NCI-H1417 (cell line): ENCODE measurements around the gene LYL1.

Source experiments
- DNase-seq, 3 experiments: peaks; one replicate each; lab custom pipeline; 2025; lab: John Stamatoyannopoulos, UW

LYL1 gene

GRCh38 chr19:13104848-13105711, 2.4 kb upstream of the LYL1 start:
- DNase-seq, result no peak

DNA sequence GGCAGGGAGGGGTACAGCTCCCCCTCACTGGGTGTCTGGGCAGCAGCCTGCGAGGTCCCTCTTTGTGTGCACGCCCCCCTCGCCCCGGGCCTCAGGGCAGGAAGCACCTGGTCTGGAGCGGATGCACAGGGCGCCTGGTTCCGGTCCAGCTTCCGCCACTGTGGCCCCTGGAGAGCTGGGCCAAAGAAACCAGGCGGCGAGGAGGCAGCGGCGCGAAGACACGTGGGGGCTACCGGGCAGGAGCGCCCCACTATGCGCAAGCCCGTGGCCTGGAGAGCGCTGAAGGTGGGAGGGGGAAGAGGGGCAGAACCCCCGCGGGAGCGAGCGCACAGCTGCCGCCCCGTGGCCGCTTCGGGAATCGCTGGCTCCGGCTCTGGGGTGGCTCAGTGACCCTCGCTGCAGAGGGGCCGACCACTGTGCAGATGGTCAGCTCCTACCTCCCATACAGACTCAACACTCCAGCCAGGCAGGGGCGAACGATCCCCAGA, 1.7 kb upstream of the LYL1 start:
- no peak for DNase-seq

DNA sequence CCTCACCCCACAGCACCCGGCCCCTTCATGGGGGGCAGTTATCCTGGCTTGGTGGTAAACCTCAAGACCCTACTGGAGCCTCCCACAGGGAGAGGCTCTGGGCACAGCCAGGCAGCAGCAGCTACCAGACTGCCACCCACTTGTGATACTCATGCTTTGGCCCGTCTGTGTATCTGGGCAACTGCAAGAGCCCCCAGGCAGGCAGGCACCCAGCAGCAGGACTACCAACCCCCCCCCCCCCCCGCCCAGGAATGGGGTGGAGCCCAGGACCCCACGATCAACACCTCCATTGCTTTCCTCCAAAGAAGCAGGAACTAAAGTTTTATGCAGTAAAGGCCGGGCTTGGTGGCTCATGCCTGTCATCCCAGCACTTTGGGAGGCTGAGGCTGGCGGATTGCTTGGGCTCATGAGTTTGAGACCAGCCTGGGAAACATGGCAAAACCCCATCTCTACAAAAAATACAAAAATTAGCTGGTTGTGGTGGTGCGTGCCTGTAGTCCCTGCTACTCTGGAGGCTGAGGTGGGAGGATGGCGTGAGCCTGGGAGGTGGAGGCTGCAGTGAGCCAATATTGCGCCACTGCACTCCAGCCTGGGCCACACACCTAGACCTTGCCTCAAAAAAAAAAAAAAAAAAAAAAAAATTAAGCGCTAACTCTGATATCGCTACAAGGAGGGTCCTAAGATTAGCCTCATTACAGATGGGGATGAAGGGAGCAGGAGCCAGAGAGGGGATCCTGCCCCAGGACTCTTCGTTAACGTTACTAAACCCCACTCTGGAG, 1.1 kb upstream of the LYL1 start:
- no peak for DNase-seq

- no peak for DNase-seq
Measured at GRCh38 chr19:13102416-13102665, 317 bp downstream of the LYL1 start.

- DNase-seq, result no peak
Measured at GRCh38 chr19:13101590-13102415, 855 bp downstream of the LYL1 start.

GRCh38 chr19:13100841-13101589, 1.6 kb downstream of the LYL1 start:
- DNase-seq, result no peak

DNA sequence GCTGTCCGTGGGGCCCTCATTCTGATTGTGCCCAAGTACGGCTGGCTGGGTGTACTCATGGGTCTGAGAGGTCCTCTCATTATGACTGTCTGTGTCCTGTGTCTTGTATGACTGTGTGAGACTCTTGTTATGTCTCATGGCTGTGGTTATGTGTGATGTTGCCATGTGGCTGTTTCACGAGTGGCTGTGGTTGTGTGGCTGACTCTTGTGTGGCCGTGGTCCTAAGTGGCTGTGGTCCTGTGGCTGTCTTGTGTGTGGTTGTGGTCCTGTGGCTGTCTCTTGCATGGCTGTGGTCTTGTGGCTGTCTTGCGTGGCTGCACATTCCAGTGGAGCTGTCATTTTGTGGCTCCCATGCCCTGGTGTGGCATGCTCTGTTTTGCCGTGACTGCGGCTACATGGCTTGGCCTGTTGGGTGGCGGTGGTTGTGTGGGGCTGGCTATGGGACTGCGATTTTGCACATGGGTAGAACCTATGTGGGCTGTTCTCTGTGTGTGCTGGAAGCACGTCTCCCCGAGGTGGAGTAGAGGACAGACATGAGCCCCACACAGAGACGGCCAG, 2.5 kb downstream of the LYL1 start:
- no peak for DNase-seq

DNA sequence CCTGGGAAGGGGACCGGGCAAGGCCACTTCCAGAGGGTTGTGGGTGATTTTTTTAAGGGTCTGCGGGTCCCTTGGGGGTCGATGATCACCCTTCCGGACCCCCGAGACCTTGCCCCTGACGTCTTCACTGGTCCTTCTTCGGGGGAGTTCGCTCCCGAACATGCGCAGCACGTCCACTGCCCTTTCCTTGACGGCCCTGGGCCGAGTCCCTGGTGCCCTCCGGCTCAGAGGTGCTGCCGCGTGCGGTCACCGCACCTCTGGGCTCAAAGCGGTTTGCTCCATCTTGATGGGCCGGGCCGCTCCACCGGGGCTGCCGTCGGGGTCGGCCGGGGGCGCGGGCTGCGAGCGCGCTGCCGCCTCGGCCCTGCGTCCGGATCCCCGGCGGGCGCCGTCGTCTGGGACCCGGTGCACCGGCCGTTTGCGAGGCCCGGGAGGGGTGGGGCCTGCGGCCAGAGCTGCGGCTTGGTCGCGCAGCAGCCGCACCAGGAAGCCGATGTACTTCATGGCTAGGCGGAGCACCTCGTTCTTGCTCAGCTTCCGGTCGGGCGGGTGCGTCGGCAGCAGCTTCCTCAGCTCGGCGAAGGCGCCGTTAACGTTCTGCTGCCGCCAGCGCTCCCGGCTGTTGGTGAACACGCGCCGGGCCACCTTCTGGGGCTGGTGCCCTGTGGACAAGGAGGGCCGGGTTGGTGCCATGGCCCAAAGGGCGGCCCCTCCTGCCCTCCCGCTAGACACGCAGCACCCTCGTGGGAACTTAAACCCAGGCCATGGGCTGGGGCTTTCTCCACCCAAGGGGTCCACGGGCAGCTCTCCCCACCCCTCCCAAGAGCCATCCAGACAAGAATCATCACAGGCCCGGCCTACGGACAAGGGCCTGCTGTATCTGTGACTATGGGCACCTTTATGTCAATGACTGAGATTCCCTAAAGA, 3.3 kb downstream of the LYL1 start:
- no peak for DNase-seq

DNA sequence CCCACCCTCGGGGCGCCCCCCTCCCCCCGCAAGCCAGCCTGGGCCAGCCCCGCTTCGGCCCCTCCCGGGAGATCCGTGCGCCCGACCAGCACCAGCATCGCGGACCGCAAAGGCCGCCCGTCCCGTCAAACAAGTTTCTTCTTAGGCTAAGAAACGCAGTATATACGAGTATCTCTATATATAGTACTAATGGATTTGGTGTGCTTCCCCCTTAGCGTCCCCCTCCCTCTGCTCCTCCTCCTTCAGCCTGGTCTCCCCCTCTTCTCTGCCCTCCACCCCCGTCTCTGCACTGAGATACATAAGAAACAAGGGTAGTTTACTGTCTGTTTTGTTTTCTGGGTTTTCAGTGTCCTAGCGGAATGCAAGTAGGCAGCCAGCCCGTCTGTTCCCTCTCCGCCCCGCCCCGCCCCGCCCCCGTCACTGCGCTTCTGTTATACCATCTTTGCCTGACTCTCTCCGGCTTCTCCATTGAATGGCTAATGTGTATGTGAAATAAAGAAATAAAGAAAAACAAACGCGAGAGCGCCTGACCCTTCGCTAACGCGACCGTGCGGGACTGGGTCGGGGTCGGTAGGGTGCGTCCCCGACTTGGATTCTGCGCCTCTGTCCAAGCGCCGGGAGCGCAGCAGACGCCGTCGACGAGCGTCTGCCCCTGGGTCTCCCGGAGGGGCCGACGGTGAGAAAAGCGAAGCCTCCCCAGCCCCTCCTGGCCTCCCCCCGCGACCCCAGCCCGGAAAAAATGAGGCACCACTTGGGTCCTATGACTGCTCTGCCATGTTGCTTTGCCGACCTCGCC, 4.2 kb downstream of the LYL1 start:
- DNase-seq, result no peak

DNA sequence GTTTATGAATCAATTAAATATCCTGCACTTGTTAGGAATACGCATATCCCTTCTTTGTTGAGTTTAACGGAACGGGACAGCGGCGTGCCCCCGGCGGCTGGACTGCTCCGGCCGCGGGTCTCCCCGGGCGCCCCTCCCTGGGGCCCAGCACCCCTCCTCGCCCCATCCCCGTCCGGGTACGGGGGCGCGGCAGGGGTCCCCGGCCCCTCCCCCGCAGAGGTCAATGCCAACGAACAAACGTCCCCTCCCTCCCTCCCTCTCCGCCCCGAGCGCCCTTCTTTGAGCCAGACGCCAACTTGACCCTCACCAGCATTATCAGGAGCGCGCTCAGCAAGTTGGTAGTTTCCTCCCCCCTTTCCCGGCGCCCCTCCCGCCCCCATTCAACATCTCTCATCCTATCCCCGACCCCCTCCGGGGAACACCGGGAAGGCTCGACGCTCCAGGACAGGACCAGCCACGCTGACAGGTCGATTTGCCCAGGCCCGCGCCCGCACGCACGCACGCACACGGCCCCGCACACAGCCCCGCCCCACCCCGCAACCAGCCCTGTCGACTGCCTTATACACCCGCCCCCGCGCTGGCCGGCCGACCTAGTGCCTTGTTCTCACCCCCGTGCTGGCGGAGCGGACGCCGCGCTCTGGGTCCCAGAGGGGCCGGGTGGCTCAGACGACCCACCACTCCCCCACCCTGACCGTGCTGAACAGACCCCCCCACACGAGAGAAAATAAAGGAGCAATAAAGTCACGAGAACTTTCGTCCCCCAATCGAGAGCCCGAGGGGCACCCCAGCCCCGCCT, 5.0 kb downstream of the LYL1 start:
- DNase-seq, result no peak

DNA sequence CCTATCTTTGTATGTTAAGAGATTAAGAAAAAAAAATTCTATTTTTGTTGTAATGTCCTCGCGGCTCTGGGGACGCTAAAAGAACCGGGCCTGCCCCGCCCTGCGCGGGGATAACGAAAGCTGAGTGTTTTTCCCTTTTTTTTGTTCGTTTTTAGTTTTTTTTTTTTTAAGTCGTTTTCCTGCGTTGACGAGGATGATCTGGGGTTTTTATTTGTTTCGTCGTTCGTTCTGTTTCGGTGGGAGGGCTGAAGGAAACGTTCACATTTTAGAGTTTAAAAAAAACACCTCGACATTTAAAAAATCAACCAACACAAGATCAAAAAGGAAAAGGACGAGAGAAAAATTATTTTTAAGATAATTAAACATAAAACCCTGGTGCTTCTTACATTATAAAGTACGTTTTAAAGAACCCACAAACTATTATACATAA, 5.6 kb downstream of the LYL1 start:
- DNase-seq, result no peak

DNA sequence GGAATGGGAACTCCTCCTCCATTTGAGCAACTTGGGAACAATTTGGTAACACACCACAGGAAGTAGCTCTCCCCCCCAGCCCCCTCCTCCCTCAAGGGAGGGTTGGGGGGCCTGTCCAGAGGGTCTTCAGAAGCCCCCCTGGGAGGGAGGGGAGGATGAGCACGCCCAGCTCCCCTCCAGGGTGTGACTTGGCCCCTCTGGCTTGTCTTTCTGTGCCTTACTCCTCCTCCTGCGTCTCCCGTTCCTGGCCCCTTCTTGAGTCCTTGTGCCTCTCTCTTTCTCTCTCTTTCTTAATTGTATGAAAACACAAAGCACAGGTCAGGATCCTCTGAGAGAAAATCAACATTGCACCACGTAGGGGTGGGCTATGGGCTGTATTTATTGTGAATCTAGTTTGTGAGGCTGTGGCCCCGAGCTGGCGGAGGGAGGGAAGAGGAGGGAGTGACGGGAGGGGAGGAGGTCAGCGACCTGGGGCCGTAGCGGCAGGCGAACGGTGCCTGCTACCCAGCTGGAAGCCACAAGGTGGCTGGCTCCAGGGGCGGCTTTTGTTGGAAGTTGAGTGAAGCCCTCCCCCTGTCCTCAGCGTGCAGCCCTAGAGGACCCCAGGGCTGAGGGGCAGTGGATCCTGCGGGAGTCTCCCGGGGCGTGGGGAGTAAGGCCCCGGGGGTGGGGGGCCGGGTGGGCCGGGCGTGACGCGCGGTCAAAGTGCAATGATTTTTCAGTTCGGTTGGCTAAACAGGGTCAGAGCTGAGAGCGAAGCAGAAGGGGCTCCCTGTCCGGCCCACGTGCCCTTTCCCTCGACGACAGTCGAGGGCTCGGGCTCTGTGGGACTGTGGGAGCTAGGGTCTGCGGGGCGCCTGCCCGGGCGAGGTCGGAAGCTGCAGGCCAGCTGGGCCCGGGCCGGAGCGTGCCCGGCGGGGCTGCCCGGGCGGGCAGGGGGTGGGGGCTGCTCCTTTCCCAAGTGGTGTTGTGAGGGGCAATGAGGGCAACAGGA, 6.4 kb downstream of the LYL1 start:
- DNase-seq, result peak in 1 of 3 experiments; percentile 31

DNA sequence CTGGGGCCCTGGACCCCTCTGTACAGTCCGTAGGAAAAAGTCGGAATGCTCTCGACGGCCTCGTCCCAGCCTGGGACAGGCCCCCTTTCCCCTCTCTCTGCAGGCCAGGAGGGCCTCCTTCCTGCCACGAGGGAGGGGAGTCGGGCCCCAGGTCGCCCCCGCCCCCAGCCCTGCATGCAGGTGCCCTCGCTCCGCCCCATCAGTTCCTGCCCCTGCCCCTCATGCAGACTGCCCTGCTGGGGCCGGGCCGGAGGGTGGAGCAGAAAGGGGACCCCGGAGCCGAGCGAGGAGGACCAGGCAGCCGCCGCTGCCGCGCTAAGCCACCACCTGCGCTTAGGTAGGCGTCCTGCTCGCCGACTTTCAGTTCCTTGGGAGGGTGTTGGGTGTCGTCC, 7.3 kb downstream of the LYL1 start:
- DNase-seq, result no peak

GRCh38 chr19:13094771-13095392, 7.8 kb downstream of the LYL1 start:
- DNase-seq, result no peak

GRCh38 chr19:13094106-13094504, 8.6 kb downstream of the LYL1 start:
- no peak for DNase-seq

DNA sequence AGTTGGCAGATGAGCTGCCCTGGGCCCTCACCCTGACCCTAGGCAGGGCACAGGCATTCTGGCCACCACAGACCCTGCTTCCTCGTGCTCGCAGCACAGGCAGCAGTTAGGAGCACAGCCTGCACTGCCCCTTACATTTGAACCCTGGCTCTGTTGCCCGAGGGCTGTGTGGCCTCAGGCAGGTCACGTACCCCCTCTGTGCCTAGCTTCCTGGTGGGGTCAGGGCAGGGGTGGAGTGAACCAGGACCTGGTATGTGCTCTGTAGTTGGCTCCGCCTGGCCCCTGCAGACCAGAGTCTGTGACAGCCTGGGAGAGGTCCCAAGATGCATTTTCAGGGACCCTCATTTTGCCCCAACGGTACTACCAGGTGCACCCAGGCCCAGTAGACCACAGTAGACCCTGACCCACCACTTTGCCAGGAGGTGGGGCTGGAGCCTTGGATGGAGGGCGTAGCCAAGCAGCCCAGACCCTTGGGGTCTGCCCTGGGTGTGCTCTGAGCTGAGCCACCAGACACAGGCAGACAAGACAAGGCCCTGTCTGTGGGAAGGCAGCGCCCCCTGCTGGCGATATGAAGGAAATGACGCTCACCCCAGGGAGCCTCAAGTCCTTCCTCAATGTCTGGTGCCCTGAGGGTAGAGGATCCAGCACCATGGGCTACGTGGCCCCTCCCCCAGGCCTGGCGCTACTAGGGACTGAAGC, 9.1 kb downstream of the LYL1 start:
- peak; percentile 55 to 94 (median 79) for DNase-seq
